Measurements from ENCODE around the gene AADACL3. TPM values are rescaled to one million over a fixed set of nuclear protein-coding genes. Genes with fewer than 3 reads are reported as not detected.

Gene AADACL3
- total and polyA plus RNA-seq, 9 of the 15 experiments (the other 6 are each of a cell fraction or from before 2014, with no cell fraction given): not detected

DNA sequence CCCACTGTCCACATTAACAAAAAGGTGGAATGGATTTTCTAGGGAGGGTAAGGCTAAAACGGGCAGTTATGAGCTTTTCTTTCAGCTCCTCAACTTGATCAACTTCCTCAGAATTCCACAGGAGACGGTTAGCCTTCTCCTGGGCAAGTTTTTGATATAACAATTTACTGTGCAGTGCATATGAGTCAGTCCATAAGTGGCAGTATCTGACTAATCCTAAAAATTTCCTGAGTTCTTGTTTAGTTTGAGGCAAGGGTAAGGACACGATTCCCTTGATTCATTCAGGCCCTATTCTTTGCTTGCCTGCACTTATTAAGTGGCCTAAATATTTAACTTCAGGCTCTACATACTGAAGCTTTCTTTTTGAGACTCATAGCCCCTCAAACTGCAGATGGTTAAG, 6.2 kb upstream of the AADACL3 start (continued):
- TF ChIP-seq SFPQ (IDR thresholded peaks at IDR 0.05; ENCODE audit: low read depth, low read length) (no peak), RBBP5 (IDR thresholded peaks at IDR 0.05; ENCODE audit: borderline replicate concordance, insufficient read depth, low read length, poor library complexity, severe bottlenecking) (no peak), BRF2 (IDR thresholded peaks at IDR 0.05; ENCODE audit: borderline replicate concordance, insufficient read depth, insufficient read length) (no peak)
- TF ChIP-seq, protein P1, sequence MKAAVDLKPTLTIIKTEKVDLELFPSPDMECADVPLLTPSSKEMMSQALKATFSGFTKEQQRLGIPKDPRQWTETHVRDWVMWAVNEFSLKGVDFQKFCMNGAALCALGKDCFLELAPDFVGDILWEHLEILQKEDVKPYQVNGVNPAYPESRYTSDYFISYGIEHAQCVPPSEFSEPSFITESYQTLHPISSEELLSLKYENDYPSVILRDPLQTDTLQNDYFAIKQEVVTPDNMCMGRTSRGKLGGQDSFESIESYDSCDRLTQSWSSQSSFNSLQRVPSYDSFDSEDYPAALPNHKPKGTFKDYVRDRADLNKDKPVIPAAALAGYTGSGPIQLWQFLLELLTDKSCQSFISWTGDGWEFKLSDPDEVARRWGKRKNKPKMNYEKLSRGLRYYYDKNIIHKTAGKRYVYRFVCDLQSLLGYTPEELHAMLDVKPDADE (conservative IDR thresholded peaks at IDR 0.05; ENCODE audit: control insufficient read depth, low read depth, low read length): no peak

GRCh38 chr1:12711536-12711935, 4.4 kb upstream of the AADACL3 start:
- ChIA-PET POLR2A (no interaction called here), CTCF (ENCODE audit: low intra/inter-chr PET ratio) (no interaction called here)
- H3K4me2 ChIP-seq (ENCODE audit: insufficient read depth, low read length): no peak overlapping the region
- FAIRE-seq: no peak
- intact Hi-C loops (cut with micrococcal nuclease) (no loop called here), in situ Hi-C loops (cut with MboI) (no loop called here)
- no peaks in the 10 kb centered on the region for H3K36me3 ChIP-seq (ENCODE audit: control insufficient read depth, insufficient read depth, low read length)
- no peaks in the 10 kb centered on the region for H3K9me3 ChIP-seq (replicated peaks; ENCODE audit: control insufficient read depth, insufficient read depth, low read depth, low read length)
- WGBS (ENCODE audit: insufficient coverage, low coverage, missing lambda C conversion rate): 2% methylated on average over 3 of the region's 3 CpGs
- H4K20me1 ChIP-seq (replicated peaks; ENCODE audit: control insufficient read depth, insufficient read depth, low read length): no peaks in the 10 kb centered on the region
- ATAC-seq: no peak
- H3K9ac ChIP-seq (ENCODE audit: insufficient read depth in 1 of 2, low read depth in 2 of 2, low read length in 2 of 2): no peak overlapping the region
- H3K4me3 ChIP-seq: no peak overlapping the region
- H3K27ac ChIP-seq (ENCODE audit: extremely low read depth, low read depth, low read length): no peak overlapping the region
- H3K4me1 ChIP-seq (replicated peaks in 1 of 2; ENCODE audit: control insufficient read depth in 2 of 2, insufficient read depth in 2 of 2, low read length in 2 of 2): no peaks in the 10 kb centered on the region
- H3K79me2 ChIP-seq (ENCODE audit: control insufficient read depth, insufficient read depth, low read length): no peaks in the 10 kb centered on the region
- H3K9me1 ChIP-seq (ENCODE audit: control insufficient read depth, insufficient read depth, low read length): no peaks in the 10 kb centered on the region
- H2AFZ ChIP-seq (ENCODE audit: low read depth, low read length): no peak overlapping the region
- no peak for DNase-seq (ENCODE audit: extremely low read depth in 1 of 4, low spot score in 3 of 4)
- peaks cover 8 to 21% of the 10 kb centered on the region in 2 experiments for H3K27me3 ChIP-seq (ENCODE audit: control insufficient read depth in 2 of 2, insufficient read depth in 2 of 2, low read length in 2 of 2)
- no TSS peak for BruUV-seq (replicated peaks)
- TF ChIP-seq RFX7 (CRISPR knock-in tag; IDR thresholded peaks at IDR 0.05) (no peak), THRAP3 (IDR thresholded peaks at IDR 0.05; ENCODE audit: borderline replicate concordance) (no peak), ZNF592 (IDR thresholded peaks at IDR 0.05) (no peak), ZNF507 (tag; conservative IDR thresholded peaks at IDR 0.05) (no peak), MECOM (CRISPR knock-in tag; IDR thresholded peaks at IDR 0.05) (no peak), MCM2 (IDR thresholded peaks at IDR 0.05; ENCODE audit: low read depth) (no peak), RCOR1 (IDR thresholded peaks at IDR 0.05; ENCODE audit: borderline replicate concordance in 1 of 2, low read depth in 2 of 2, low read length in 2 of 2) (no peak)
